Stimulated activated CD8-positive, alpha-beta memory T cell treated with anti-CD3 and anti-CD28 coated beads, Interleukin-12 subunit alpha, Interleukin-12 subunit beta, amount 100 ng/mL, for 1 hour (primary cell): ENCODE results near the gene PCDH9.

Source experiments
- DNase-seq: peaks from one replicate; pipeline ENCODE4 v3.0.0-alpha.2; 2020; ENCODE audit warnings: low read depth

The PCDH9 gene

GRCh38 chr13:67161176-67161575 is 69.0 kb downstream of the PCDH9 start:
- no peak for DNase-seq

GRCh38 chr13:67158903-67159302 is 71.2 kb downstream of the PCDH9 start:
- no peak for DNase-seq

- DNase-seq: no peak
Measured at GRCh38 chr13:67156723-67157060, 73.4 kb downstream of the PCDH9 start.

- DNase-seq: no peak
Measured at GRCh38 chr13:67155898-67156722, 74.0 kb downstream of the PCDH9 start.

- no peak for DNase-seq
Measured at GRCh38 chr13:67152085-67152484, 78.1 kb downstream of the PCDH9 start.

GRCh38 chr13:67151652-67152051 is 78.5 kb downstream of the PCDH9 start:
- DNase-seq: no peak

GRCh38 chr13:67150608-67151007 is 79.5 kb downstream of the PCDH9 start:
- no peak for DNase-seq

GRCh38 chr13:67148161-67148571 is 82.0 kb downstream of the PCDH9 start:
- DNase-seq: no peak

GRCh38 chr13:67147342-67148133 is 82.6 kb downstream of the PCDH9 start:
- DNase-seq: no peak

- DNase-seq: no peak
Measured at GRCh38 chr13:67146523-67147130, 83.5 kb downstream of the PCDH9 start.

- no peak for DNase-seq
Measured at GRCh38 chr13:67145950-67146349, 84.2 kb downstream of the PCDH9 start.

- no peak for DNase-seq
Measured at GRCh38 chr13:67143544-67144115, 86.5 kb downstream of the PCDH9 start.

GRCh38 chr13:67140006-67140405 is 90.1 kb downstream of the PCDH9 start:
- DNase-seq: no peak

- no peak for DNase-seq
Measured at GRCh38 chr13:67139551-67139950, 90.6 kb downstream of the PCDH9 start.

GRCh38 chr13:67138970-67139369 is 91.2 kb downstream of the PCDH9 start:
- no peak for DNase-seq

GRCh38 chr13:67137044-67137735 is 92.9 kb downstream of the PCDH9 start:
- no peak for DNase-seq

GRCh38 chr13:67136157-67136556 is 94.0 kb downstream of the PCDH9 start:
- no peak for DNase-seq

GRCh38 chr13:67135356-67135755 is 94.8 kb downstream of the PCDH9 start:
- DNase-seq: no peak

GRCh38 chr13:67134417-67135129 is 95.6 kb downstream of the PCDH9 start:
- no peak for DNase-seq

GRCh38 chr13:67133476-67133875 is 96.7 kb downstream of the PCDH9 start:
- DNase-seq: no peak

GRCh38 chr13:67131393-67131792 is 98.7 kb downstream of the PCDH9 start:
- DNase-seq: no peak
